Activated CD4-positive, alpha-beta T cell treated with anti-CD3 and anti-CD28 coated beads for 24 hours (primary cell): ENCODE data around the gene ASAP2.

ENCODE experiments used
- DNase-seq, 2 donors: peaks; one replicate each; pipeline ENCODE4 v3.0.0-alpha.2; 2020; ENCODE audit warnings: low read depth in 2 of 2

ASAP2 gene

GRCh38 chr2:9322576-9322975 lies 116.0 kb downstream of the ASAP2 start:
- DNase-seq: no peak

GRCh38 chr2:9325428-9325827 lies 118.8 kb downstream of the ASAP2 start:
- DNase-seq: no peak

GRCh38 chr2:9326975-9327374 lies 120.4 kb downstream of the ASAP2 start:
- no peak for DNase-seq

- no peak for DNase-seq
Observed at GRCh38 chr2:9327873-9328352, 121.3 kb downstream of the ASAP2 start.

GRCh38 chr2:9328931-9329330 lies 122.3 kb downstream of the ASAP2 start:
- DNase-seq: no peak

GRCh38 chr2:9329497-9329896 lies 122.9 kb downstream of the ASAP2 start:
- no peak for DNase-seq

- DNase-seq: no peak
Observed at GRCh38 chr2:9330612-9331270, 124.1 kb downstream of the ASAP2 start.

GRCh38 chr2:9331704-9332103 lies 125.1 kb downstream of the ASAP2 start:
- no peak for DNase-seq

GRCh38 chr2:9332136-9332852 lies 125.7 kb downstream of the ASAP2 start:
- DNase-seq: no peak

GRCh38 chr2:9332853-9333245 lies 126.2 kb downstream of the ASAP2 start:
- DNase-seq: no peak

- no peak for DNase-seq
Observed at GRCh38 chr2:9333591-9334171, 127.1 kb downstream of the ASAP2 start.

- DNase-seq: no peak
Observed at GRCh38 chr2:9334761-9335160, 128.1 kb downstream of the ASAP2 start.

GRCh38 chr2:9335322-9335832 lies 128.8 kb downstream of the ASAP2 start:
- DNase-seq: no peak

GRCh38 chr2:9336241-9336575 lies 129.6 kb downstream of the ASAP2 start:
- no peak for DNase-seq

- no peak for DNase-seq
Observed at GRCh38 chr2:9336576-9337314, 130.1 kb downstream of the ASAP2 start.

GRCh38 chr2:9337901-9338300 lies 131.3 kb downstream of the ASAP2 start:
- DNase-seq: no peak

GRCh38 chr2:9341337-9341887 lies 134.8 kb downstream of the ASAP2 start:
- no peak for DNase-seq

- DNase-seq: no peak
Observed at GRCh38 chr2:9342659-9343058, 136.0 kb downstream of the ASAP2 start.

GRCh38 chr2:9343524-9343923 lies 136.9 kb downstream of the ASAP2 start:
- DNase-seq: no peak

- no peak for DNase-seq
Observed at GRCh38 chr2:9344434-9344833, 137.8 kb downstream of the ASAP2 start.

GRCh38 chr2:9345343-9345742 lies 138.7 kb downstream of the ASAP2 start:
- DNase-seq: no peak

- DNase-seq: no peak
Observed at GRCh38 chr2:9345997-9346396, 139.4 kb downstream of the ASAP2 start.
